ENCODE measurements around the gene RAD51B.

GRCh38 chr14:68423686-68424085 lies 604.1 kb downstream of the RAD51B start:
- TF ChIP-seq EP300 (IDR thresholded peaks at IDR 0.05; ENCODE audit: low read depth) (no peak), CTCF (IDR thresholded peaks at IDR 0.05) (no peak), POLR2A (IDR thresholded peaks at IDR 0.05) (no peak), POLR2AphosphoS5 (IDR thresholded peaks at IDR 0.05) (no peak)
